ENCODE results near the gene CARS1. TPM values are rescaled to one million over a fixed set of nuclear protein-coding genes. Genes with fewer than 3 reads are reported as not detected.
"Not testable (repeated sequence)": the region's sequence is repeated elsewhere in the genome, so short reads cannot be mapped to it uniquely, and the experiment has no call there.

The CARS1 gene
- total RNA-seq, 1 donor from 2014 or later = 39.4 TPM

- ATAC-seq = no peak
Observed at GRCh38 chr11:3089236-3090061, 32.2 kb upstream of the CARS1 start.

GRCh38 chr11:3088806-3089205 is 31.6 kb upstream of the CARS1 start:
- no peak for ATAC-seq

GRCh38 chr11:3087821-3088800 is 30.9 kb upstream of the CARS1 start:
- ATAC-seq = no peak

GRCh38 chr11:3087373-3087772 is 30.1 kb upstream of the CARS1 start:
- no peak for ATAC-seq

- no peak for ATAC-seq
Observed at GRCh38 chr11:3086671-3087150, 29.5 kb upstream of the CARS1 start.

GRCh38 chr11:3086114-3086513 is 28.9 kb upstream of the CARS1 start:
- peak; percentile 4 for ATAC-seq

- ATAC-seq = no peak
Observed at GRCh38 chr11:3085052-3085451, 27.8 kb upstream of the CARS1 start.

GRCh38 chr11:3083321-3083720 is 26.1 kb upstream of the CARS1 start:
- ATAC-seq = no peak

- ATAC-seq = no peak
Observed at GRCh38 chr11:3081386-3081751, 24.1 kb upstream of the CARS1 start.

- no peak for ATAC-seq
Observed at GRCh38 chr11:3080733-3081385, 23.6 kb upstream of the CARS1 start.

- no peak for ATAC-seq
Observed at GRCh38 chr11:3080104-3080503, 22.9 kb upstream of the CARS1 start.

GRCh38 chr11:3077846-3078440 is 20.7 kb upstream of the CARS1 start:
- no peak for ATAC-seq

GRCh38 chr11:3077189-3077836 is 20.1 kb upstream of the CARS1 start:
- no peak for ATAC-seq

- ATAC-seq = no peak
Observed at GRCh38 chr11:3074912-3075589, 17.8 kb upstream of the CARS1 start.

GRCh38 chr11:3073029-3073435 is 15.8 kb upstream of the CARS1 start:
- peak; percentile 52 for ATAC-seq

GRCh38 chr11:3069425-3069824 is 12.2 kb upstream of the CARS1 start:
- no peak for ATAC-seq

- not testable (repeated sequence) for ATAC-seq
Observed at GRCh38 chr11:3066308-3066707, 9.1 kb upstream of the CARS1 start.

GRCh38 chr11:3064709-3065108 is 7.5 kb upstream of the CARS1 start:
- ATAC-seq = not testable (repeated sequence)

GRCh38 chr11:3063876-3064275 is 6.7 kb upstream of the CARS1 start:
- ATAC-seq = not testable (repeated sequence)

GRCh38 chr11:3063432-3063831 is 6.2 kb upstream of the CARS1 start:
- not testable (repeated sequence) for ATAC-seq

GRCh38 chr11:3060436-3061025 is 3.3 kb upstream of the CARS1 start:
- no peak for ATAC-seq

Measured in esophagus mucosa (tissue), 1 donor.